HG03280 (cell line): Measurements from ENCODE around the gene COL25A1.

Source experiments
- ATAC-seq: cut with Tn5 transposase; IDR thresholded peaks from one replicate; pipeline ENCODE4 v1.9.1; 2021; ENCODE audit warnings: mild to moderate bottlenecking, moderate library complexity; ENCODE audit not compliant: unreplicated experiment

Gene COL25A1

DNA sequence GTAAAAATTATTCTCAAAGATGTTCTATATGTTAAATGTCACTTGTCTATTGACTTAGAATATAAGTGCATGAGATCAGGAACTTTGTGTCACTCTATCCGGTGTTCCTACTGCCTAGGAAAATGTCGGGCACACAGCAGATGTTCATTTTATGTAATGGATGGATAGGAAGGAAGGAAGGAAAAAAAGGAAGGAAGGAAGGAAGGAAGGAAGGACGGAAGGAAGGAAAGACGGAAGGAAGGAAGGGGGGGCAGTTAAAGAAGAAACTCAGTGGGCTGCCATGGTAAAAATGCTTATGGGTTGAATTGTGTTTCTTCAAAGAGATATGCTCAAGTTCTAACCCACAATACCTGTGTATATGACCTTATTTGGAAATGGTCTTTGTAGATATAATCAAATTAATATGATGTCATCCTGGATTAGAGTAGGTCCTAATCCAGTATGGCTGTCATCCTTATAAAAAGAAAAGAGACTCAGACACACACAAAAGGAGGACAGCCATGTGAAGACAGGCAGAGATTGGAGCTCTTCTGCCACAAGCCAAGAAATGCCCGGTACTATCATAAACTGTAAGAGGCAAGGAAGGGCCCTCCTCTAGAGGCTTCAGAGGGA is 86.3 kb downstream of the COL25A1 start:
- ATAC-seq, result no peak

DNA sequence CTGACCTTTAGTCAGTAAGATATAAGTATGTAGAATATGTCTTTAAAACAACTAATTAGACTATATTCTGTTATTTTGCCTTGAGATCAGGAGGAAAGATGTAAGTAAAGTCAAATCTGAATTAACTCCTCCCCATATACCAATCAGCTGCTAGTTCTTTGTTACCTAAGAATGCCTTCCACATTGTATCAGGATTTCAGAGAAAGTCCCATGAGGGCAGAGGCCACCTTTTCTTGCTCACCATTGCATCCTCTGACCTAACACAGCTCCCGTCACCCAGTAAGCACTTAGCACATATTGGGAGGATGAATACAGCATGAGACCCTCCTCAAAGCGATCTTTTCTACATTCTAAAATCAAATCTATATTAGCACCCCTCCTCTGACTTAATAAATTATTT is 87.0 kb downstream of the COL25A1 start:
- no peak for ATAC-seq

DNA sequence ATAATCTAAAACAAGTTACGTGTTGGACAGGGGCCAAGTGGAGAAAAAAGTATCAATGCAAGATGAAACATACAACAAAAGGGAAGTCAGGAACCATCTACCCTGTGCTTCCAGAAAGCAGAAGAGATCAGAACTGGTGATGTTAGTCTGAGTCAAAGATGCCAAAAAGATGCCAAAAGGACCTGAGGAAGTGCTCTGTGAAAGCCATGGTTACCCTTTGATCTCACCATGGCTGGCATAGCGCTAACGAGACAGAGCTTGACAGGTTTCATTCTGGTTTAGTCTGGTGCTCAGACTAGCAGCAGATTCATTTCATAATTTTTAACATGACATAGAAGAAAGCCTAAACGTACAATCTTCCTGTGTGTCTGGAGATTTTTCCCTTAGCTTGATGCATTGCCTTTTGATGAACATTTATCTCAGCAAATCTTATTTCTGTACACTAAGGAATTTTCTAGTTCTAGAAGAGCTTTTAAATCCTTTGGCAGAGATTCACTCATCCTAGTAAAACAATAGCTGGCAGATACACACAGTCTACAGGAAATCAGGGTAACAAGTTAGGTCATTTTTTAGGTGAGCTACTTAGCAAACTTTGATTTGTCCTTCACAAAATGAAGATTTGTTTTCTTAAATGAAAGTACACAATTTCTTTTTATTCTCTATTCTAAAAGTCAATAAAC is 87.7 kb downstream of the COL25A1 start:
- ATAC-seq, result no peak

DNA sequence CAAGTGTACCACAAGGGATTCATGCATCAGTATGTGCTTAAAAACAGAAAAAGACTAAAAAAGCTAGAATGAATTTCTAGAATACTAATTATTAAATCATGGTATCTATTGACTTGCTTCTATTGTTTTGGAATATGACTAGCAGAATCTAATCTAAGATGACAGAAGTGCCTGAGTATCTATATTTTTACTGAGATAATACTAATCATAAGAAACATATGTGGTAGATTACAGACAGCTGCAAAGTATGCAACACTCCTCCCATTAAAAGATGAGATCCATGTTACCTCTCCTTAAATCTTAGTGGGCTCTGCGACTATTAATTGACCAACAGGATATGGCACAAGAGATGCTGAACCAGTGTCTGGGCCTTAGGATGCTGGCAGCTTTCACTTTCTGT is 89.4 kb downstream of the COL25A1 start:
- ATAC-seq, result no peak

DNA sequence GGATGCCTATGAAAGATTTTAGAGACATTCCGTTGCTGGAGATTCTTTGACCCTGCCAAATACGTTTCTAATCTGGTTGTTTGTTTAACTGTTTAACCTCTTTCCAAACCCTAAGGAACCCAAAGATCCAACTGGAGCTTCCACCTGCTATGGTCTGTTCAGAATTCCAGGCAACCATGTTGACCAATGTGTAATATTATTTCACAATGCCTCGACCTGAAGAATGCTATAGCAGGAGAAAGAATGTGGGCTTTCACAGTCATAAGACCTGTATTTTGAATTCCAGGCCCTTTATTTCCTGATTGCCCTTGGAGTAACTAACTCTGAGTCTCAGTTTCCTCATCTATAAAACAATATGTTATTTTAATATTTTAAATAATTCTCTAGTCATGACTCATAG is 90.8 kb downstream of the COL25A1 start:
- ATAC-seq, result no peak

DNA sequence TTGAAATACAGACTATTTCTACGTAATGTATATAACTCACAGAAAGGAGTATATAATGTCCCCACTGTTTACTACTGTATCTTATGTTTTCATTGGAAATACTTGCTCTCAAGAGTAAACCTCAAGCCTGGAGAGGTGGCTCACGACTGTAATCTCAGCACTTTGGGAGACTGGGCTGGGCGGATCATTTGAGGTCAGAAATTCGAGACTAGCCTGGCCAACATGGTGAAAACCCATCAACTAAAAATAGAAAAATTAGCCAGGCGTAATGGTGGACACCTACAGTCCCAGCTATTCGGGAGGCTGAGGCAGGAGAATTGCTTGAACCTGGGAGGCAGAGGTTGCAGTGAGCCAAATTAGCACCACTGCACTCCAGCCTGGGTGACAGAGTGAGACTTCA is 92.8 kb downstream of the COL25A1 start:
- ATAC-seq, result no peak

DNA sequence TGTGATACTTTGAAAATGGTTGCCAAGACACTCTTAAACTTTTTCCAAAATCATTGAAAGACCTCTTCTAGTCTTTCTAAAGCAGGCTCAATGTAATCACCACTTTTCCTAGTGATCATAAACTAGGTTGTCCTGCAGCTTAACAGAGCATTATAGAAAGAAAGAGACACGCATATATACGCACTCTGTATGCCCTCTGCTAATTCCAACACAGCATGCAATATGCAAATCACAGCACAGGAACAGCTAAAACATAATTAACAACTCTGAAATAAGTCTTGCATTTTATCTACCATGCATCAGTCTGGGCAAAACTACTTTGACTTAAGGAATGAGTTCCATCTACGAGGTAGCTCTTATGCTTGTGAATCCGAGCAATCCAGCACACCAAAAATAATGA is 94.6 kb downstream of the COL25A1 start:
- no peak for ATAC-seq

DNA sequence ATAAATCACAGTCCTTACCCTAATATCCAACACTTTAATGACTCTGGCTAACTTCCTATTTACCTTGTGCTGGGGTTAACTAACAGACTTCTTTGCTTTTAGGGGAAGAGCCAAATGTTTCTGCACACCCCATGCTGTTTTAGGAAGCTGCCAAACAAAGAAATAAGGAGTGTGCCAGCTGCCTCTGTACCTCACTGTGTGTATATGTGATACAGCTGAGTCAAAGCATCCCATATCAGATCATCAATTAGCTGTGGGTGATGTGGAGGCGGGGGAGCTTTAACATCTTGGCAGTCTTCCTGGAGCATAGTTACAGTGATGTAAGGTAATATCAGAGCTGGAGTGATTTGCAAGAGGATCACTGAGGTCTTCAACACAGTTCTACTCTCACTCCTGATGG is 95.4 kb downstream of the COL25A1 start:
- no peak for ATAC-seq

DNA sequence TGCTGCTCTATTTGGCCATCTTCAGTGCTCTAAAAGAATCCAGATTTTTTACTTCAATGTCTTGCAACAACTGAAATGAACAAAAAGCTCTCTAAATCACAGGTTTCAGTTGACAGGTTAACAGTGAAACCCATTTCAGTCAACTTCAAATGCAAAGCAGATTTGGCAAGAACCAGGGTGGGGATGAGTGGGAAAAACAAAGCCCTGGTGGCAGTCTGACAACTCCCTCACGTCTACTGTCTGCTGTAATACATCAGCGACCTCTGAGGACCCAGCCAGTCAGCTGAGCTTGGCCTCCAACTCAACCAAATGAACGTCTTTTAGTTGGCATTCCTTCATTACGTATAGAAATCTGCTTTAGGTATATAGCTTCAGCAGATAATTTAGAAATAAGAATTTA is 95.8 kb downstream of the COL25A1 start:
- ATAC-seq, result no peak

DNA sequence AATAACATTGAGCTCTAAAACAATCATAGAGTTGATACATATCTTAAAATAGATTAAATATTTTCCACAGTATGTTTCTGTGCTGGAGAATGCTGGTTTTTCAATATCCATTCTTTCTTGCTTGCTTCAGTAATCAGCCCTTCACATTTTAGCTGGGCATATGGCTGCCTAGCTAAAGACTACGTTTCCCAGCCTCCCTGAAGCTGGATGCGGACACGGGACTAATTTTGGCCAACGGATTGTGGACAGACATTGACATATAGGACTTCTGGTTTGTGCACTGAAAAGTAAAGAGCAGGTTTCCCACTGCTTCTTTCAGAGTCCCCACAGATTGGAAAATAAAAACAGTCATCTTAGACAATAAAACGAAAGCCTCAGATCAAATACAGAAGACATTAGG is 97.3 kb downstream of the COL25A1 start:
- no peak for ATAC-seq

DNA sequence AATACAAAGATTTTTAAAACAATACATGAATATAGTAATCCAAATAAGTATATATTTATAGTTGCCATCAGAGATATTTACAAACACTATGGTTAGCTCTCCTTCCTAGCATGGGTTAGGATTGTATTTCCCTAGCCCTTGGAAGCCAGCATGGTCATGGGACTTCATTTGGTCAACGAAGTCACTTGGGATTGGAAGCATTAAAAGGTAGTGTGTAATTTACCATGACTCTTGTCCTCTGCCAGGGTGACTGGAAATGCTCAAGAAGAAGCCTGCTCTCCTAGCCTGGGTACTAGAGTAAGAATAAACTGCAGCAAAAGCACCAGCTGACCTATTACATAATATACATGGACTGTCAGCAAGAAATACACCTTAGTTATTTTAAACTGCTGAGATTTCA is 102.9 kb downstream of the COL25A1 start:
- no peak for ATAC-seq

DNA sequence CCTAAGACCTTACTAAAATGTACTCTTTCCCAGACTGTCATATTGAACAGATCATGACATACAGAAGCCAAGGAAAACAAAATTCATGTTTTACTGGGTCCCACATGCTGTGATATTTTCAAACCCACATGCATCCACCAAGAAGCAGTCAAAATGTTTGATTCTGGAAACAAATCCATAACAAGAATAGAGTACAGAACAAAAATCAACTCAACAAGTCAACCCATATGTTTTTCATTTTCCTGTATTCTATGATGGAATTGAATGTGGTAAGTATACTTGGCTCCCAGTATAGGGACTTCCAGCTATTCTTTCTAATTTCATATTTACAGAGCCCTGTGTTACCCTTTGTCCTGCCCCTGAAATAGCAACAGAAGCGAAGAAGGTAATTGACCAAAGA is 106.8 kb downstream of the COL25A1 start:
- ATAC-seq, result no peak

DNA sequence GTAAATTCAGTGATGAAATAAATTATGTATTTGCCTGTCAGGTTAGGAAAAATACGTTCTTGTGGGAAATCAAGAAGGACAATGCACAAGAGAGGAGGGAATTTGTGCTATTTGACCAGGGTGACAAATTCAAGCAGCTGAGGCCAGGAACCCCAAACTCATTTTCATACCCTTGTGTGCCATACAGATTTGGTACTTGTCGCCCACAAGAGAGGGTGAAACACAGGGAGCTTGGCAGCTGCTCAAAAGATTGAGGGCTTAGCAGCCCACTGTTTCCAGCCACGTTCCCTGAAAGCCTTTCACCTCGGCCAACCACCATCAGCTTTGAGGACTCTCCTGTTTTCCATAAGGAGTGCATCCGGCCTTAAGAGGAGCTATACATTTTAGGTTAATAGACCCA is 111.2 kb downstream of the COL25A1 start:
- no peak for ATAC-seq

DNA sequence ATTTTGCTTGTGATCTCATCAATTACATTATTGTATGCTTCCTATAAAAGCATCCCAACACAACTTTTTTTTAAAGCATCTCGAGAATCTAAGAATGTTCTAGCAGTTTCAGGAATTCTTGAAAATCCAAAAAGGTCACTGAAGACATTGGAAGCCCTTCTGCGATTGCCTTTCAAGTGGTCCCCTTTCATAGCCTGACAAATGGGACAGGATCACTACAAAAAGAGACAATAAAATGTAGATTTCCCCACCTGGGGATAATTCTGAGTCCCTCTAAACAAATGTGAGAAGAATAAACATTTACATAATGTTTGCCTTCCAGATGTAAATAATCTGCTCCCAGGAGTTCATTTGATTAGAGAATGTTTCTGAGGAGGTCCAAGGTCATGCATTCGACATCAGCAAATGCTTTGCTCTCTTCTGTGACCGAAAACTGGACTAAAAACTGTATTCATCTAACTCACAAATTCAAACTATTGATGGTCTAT is 116.0 kb downstream of the COL25A1 start:
- ATAC-seq, result no peak

DNA sequence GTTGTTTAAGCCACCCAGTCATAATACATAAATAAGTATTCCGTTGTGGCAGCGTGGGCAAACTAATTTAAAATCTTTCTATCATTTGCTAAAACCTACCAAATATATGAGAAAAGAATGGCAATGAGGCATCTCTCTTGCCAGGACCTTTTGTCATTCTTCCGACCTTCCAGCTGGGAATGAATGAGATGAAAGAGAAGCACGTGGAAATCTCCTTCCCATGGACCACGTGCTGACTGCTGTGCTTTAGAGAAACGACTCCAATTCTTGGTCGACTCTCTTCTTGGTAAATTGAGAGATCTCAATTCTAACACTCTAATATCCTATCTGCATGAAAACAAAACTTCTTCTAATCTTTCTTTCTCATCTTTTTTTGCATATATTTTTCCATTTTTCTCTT is 116.5 kb downstream of the COL25A1 start:
- ATAC-seq, result no peak

DNA sequence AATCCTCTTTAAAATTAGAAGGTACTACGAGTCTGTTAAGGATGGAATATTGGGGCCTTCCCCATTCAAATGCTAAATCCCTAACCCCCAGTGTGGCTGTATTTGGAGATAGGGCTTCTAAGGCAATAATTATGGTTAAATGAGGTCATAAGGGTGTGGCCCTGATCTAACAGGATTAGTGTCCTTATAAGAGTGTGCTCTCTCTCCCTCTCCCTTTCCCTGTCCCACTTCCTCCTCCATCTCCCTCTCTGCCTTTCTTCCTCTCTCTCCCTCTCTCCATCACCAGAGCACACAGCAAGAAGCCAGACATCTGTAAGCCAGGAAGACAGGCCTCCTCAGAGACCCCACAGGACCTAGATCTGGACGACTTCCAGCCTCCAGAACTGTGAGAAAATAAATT is 116.9 kb downstream of the COL25A1 start:
- no peak for ATAC-seq

DNA sequence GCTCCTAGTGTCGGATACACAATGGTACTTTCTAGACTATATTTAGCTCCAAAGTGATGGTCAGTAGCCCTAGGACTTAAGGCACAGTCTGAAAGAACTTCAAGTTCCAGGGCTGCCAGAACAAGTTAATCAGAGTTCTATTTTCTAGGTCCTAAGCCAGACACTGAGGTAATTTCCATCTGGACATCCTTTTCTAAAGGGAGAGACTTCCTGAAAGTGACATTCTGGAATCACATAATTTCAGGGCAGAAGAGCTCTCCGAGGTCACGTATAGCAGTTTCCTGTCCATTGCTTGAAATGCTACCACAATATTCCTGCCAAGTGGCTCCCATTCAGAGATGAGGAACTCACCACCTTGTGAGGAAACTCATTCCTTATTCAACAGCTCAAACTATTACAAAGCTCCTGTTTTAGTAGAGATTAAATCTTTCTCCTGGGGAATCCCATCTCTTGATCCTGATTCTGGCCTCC is 117.9 kb downstream of the COL25A1 start:
- no peak for ATAC-seq

DNA sequence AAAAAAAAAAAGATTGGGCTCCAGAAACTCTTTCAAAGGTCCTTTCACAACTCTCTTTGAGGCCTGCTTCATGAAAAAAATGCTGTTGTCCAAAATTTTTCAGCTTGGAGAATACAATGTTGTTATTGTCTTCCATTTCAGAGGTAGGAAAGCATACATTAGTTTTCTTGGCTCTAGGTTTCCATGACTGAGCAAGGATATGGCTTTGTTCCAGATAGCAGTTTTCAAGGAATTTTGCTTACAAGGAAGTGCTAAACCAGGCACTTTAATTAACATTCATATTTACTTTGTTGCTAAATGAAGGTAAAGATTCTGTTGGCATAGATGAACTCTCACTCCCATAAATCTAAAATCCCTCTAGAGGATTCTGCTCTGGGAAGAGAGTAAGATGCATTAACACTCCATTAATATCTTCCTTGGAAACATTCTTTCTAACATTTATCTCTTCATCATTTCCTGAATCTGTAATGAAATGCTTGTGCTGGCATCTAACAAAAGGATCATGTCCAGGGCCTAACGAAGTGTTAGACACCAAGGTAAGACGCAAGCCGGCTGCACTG is 118.4 kb downstream of the COL25A1 start:
- no peak for ATAC-seq

DNA sequence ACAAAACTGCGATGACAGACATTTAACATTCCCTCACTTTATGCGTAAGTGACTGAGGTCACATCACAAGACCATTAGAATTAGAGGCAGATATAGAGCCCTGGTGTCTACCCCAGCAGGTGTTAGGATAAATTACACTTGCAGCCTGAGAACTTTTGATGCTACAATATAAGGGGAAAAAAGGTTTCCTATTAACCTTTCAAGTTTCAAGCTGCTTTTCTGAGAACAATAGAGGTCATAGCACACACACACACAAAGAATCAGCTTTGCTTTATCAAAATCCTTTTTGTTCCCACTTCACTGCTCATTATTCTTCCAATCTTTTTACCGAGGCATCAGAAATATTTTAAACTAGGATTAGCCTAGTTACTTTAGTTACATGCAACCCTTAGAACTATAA is 119.8 kb downstream of the COL25A1 start:
- no peak for ATAC-seq

DNA sequence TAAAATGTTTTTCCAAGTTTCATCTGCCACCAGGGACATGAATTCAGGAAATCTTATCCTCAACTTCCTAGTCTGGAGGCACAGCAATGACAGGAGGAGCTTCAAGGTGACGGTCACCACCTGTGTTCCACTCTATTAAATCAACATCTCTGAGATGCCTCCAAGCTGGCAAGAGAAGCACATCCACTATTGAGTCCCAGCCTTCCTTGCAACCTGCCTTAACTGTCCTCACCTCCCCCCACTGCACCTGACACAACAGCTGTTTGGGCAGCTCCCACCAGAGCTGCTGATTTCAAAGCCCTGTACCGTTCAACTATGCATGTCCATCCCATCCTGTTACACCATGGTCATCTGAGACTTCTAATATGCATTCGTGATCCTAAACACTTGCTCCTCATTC is 123.4 kb downstream of the COL25A1 start:
- no peak for ATAC-seq

DNA sequence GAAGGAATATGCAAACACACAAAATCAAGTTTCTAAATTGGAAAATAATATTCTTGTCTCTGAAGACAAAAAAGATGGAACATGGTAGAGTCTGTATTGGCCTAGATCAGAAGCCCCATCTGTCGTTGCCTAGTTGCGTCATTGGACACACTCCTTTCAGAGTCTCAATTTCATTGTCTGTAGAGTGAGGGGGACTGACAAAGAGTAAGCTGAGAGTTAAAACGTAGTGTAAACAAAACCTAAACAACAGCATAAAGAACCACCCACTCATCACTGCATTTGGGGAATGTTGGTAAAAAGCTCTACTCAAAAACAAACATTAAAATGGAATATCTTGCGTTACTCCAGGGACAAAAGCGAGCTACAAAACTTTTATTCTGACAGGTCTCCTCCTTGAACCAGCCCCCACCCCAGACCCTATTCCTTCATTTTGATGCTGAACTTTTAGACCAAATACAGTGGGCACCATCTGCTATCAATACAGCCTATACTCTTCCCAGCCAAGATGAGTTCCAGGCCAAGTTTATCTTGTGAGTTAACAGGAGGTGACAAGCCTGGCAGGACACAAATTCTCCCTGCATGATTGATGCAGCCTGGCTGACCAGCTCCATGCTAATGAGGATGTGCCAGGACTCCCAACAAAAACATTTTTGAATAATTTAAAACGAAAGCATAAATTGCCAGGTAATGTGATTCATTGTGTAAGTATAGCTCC is 125.2 kb downstream of the COL25A1 start:
- no peak for ATAC-seq
